Stimulated activated CD8-positive, alpha-beta memory T cell treated with anti-CD3 and anti-CD28 coated beads, Interleukin-15, amount 100 ng/mL, for 4 hours (primary cell): ENCODE results near the gene PTTG1IP.
"Not testable (repeated sequence)": the region's sequence is repeated elsewhere in the genome, so short reads cannot be mapped to it uniquely, and the experiment has no call there.

Experiments
- DNase-seq, 2 donors: peaks; one replicate each; pipeline ENCODE4 v3.0.0-alpha.2; 2020; ENCODE audit warnings: low read depth in 2 of 2

PTTG1IP gene

GRCh38 chr21:44845418-44846223, 27.9 kb downstream of the PTTG1IP start:
- peak in 1 of 2 donors; percentile 15 for DNase-seq

DNA sequence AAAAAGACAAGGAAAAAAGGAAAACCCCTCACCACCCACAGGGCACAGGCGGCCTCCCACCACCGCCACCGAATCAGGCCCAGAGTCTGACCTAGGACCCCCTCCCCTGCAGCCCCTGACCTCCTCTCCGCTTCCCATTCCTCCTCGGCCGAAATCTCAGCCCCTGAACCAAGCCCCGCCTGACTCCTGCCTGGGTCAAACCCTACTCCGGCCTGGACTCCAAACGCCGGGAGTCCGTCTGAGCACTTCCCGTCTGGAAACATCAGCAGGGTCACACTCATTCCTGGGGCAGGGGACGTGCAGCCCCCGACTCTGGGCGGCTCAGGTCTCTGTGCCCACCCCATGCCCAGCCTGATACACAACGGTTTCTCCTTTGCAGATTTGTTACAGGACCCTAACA, 29.2 kb downstream of the PTTG1IP start:
- no peak for DNase-seq

GRCh38 chr21:44842721-44843445, 30.6 kb downstream of the PTTG1IP start:
- no peak for DNase-seq

- DNase-seq = no peak
Measured at GRCh38 chr21:44842087-44842486, 31.4 kb downstream of the PTTG1IP start.

DNA sequence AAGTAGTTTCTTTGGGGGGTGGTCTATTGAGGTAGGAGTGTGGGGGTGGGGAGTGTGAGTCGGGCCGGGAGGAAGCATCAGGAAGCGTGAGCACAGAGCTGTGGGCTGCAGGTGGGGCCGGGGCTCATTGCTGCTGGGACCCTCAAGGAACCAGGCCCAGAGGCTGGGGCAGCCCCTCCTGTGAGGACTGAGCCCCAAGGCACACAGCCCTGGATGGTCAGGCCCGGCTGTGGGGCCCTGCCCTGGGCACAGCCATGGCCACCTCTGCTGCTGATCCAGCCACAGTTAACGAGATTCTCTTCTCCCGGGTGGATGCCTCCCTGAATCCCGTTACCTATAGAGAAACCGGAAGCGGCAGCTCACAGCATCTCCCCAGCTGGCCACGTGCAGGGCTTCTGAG, 32.7 kb downstream of the PTTG1IP start:
- no peak for DNase-seq

DNA sequence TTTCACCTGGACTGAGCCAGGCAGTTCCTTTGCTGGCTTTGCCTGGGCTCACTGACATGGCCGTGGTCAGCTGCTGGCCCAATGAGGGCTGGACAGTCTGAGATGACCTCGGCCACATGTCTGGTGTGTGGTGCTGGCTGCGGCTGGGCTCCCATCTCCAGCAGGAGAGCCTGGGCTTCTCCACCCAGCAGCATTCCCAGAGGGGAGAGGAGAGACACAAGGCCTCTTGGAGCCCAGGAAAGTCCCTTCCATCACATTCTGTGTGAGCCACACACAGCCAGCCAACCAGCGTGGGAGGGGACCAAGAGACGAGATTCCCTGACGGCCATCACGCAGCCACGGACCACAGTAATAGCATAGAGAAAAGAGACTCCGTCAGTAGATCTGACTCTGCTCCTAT, 34.5 kb downstream of the PTTG1IP start:
- no peak for DNase-seq

DNA sequence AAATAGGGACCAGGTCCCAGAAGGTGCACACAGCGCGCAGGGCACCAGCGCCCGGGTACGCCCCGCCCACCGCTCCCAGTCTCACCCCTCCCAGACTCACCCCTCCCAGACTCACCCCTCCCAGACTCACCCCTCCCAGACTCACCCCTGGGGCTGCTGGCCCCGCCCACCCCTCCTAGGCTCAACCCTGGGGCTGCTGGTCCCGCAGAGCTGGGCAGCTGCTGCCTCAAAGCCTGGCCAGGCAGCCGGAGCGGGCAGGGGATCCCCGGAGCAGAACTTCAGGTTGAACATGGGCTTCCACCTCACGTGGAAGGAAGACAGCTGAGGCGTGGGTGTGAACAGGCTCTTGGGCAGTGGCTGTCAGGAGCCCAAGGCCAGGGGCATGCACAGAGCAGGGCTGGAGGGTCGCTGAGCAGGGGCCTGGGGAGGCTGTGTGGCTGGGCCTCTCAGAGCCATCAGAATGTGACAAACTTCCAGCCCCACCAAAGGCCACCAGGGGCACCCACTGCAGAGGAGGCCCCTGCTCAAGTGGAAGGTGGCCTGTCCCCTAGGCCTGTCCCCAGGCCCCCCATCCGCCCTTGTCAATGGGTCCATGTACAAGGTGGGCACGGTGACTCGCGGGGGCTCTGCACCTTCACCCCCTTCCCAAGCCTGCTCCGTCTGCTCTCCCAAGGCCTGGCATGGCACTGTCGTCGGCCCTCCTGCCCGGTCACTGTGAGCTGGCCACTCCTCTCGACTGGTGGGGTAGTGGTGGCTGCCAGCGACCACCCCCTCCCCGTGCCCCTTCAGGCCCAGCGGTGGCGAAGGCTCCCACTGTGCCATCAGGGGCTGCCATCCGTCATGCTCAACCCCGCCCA, 35.2 kb downstream of the PTTG1IP start:
- no peak for DNase-seq

GRCh38 chr21:44837537-44837936, 36.0 kb downstream of the PTTG1IP start:
- no peak for DNase-seq

- no peak for DNase-seq
Measured at GRCh38 chr21:44836666-44837471, 36.6 kb downstream of the PTTG1IP start.

- no peak for DNase-seq
Measured at GRCh38 chr21:44836349-44836665, 37.2 kb downstream of the PTTG1IP start.

DNA sequence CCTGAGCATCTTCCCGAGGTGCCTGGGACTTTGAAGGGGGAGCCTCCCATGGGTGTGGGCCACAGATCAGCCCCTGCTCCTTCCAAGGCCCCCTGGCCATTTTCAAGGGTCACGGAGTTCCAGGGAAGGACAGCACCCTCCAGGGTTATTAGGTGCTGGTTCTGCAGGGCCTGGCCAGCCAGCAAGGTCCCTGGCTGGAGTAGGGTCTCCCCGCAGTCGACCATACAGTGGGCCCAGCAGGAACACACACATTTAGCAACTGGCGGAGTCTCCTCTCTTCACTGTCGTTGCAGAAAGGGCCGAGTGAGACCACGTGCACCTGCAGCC, 37.9 kb downstream of the PTTG1IP start:
- DNase-seq = no peak

DNA sequence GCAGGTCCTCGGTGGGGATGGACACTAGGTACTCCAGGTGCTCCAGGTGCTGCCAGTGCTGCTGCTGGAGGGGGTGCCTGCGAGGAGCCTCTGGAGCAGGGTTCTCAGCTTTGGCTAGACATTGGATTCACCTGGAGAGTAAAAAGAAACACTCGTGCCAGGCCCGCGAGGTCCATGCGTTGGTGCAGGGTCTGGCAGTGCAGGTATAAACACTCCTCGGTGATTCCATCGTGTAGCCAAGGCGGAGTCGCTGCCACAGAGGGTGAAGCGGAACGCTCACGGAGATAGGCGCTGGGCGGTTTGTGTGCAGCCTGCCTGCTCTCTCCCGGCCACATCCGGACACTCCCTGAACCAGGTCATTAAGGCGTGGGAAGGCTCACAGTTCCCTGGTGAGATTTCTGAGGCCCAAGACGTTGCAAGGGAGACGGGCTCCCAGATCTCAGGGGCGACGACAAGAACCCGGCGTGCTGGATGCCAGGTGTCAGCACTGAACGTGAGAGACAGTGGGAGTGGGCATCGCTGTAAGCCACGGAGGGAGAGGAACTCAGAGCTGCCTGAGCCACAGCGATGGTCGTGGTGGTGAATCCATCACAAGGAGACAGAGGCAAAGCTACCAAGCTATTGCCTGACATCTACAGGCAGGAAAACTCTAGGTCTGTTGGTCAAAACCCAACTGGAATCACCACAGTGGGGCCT, 38.4 kb downstream of the PTTG1IP start:
- no peak for DNase-seq

DNA sequence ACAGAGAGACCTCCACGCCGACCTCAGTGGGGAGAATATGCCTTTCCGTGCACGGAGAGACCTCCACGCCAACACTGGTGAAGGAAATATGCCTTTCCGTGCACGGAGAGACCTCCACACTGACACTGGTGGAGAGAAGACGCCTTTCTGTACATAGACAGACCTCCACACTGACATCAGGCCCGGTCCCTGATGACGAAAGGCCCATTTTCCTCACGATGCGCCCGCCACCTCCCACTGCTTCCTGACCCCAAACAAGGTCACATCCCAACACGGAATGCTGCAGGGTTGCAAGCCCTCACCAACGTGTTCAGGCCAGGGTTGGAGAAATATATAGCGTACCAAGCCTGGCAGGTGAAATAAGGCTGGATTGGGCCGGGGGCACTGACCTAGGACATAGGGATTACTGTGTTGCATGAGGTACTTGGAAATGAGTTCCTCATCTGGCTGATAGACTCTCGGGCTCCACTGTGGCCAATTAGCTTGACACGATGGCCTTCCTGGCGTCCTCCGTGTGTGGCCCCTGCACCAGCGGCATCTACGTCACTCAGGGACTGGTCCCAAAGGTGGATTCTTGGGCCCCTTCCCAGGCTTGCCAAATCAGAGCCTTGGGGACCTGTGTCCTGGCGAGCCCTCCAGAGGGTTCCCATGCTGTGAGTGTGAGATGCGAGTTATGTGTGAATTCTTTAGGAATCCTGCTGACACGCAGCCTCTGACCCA, 39.1 kb downstream of the PTTG1IP start:
- no peak for DNase-seq

DNA sequence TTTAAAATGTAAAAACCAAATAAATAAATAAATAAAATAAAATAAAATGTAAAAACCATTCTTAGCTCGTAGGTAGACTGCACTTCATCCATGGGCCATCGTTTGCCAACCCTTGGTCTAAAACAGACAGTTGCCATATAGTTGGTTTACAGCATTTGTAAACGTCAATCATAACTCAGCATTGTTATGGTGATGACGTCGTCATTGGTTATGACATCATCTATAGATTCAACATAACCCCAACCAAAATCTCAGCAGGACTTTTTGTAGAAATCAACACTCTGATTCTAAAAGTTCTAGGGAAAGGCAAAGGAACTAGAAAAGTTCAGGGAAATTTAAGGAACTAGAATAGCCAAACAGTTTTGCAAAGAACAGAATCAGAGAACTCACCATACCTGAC, 39.8 kb downstream of the PTTG1IP start:
- no peak for DNase-seq

DNA sequence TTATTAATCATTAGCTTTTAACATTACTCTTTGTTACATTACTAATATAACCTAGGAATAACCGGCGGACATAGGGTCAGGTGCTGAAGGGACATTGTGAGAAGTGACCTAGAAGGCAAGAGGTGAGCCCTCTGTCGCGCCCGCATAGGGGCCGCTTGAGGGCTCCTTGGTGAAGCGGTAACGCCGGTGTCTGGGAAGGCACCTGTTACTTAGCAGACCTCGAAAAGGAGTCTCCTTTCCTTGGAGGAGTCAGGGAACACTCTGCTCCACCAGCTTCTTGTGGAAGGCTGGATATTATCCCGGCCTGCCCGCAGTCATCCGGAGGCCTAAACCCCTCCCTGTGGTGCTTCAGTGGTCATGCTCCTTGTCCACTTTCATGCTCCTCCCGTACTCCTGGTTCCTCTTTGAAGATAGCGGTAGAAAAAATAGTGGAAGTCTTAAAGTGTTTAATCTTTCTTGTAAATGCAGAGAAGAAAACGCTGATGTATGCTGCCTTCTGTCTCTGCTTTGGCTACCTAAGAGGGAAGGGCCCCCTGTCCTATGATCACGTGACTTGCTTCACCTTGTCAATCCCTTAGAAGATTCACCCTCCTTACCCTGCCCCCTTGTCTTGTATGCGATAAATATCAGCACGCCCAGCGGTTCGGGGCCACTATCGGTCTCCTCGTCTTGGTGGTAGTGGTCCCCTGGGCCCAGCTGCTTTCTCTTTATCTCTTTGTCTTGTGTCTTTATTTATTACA, 40.8 kb downstream of the PTTG1IP start:
- DNase-seq = not testable (repeated sequence)

- DNase-seq = no peak
Measured at GRCh38 chr21:44831227-44831860, 42.1 kb downstream of the PTTG1IP start.

DNA sequence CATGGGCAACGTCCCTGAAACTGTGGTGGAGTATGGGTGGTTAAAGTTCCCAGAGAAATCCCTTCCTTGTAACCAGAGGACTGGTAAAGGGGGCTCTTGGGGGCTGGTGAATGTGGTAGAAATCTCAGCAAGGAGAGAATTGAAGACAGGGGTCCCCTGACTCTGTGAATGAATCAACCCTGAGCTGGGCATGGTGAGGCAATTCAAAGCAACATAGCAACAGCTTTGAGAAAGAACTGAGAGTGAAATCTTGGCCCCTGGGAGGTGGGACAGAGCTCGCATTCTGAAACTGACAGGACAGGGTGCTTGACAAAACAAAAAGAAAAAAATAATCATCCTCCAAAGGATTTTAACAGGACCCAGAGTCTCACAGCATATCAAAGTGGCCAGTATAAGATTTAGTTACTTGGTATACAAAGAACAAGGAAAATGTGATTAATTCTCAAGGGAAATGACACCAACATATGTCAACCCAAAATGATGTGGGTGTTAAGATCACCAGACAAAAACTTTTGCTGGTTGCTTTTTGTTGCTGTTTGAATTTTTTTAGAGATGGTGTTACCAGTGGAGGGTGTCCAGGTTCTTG, 43.9 kb downstream of the PTTG1IP start:
- DNase-seq = no peak

DNA sequence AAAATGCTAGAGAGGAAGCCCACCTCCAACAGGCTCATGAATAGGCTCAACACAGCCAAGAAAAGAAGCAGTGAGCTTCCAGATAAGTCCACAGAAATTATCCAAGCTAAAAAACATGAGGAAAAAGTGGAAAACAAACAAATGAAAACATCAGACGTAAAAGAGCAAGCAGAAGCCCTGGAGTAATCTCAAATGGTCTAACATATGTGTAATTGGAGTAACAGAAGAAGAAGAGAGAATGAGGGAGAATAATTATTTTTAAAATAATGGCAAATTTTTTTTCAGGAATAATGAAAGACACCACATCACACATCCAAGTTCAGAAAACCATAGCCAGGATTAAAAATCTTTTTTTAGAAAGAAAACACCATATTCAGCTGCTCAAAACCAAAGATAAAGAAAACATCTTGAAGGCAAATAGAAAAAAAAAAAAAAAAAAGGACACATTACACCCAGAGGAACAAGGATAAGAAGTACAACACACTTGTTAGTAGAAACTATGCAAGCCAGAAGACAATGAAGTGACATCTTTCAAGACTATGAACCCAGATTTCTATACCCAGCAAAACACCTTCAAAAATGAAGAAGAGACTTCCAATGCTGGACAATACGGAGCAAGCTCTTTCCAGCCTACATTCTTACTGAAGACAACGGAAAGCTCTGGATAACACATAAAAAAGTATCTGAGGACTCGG, 45.0 kb downstream of the PTTG1IP start:
- DNase-seq = no peak
